GM12878 (cell line): Measurements from ENCODE around the gene VWA8. TPM values are rescaled to one million over a fixed set of nuclear protein-coding genes. Genes with fewer than 3 reads are reported as not detected.

Source experiments
- ATAC-seq: fragments of 200-7000 bp; cut with Tn5 transposase; 3 replicates; pipeline ENCODE4 v1.9.1; 2020; ENCODE audit warnings: mild to moderate bottlenecking, moderate library complexity
- BruUV-seq: library from RNA; stranded (reverse); fragments of 400-500 nt; replicated peaks from 2 replicates; lab custom pipeline; 2021; lab: Mats Ljungman, UMichigan
- CTCF ChIA-PET: fragments of 300-600 bp; sonication (Branson Sonifier 250); formaldehyde crosslinking; extraction: SDS; loops from one replicate; lab custom pipeline; 2021; ENCODE audit warnings: inconsistent platforms; lab: Yijun Ruan, JAX
- POLR2A ChIA-PET: fragments of 350-600 bp; formaldehyde crosslinking; extraction: SDS; loops from one replicate; lab custom pipeline; 2021; ENCODE audit warnings: inconsistent platforms; lab: Charles Lee
- RAD21 ChIA-PET: fragments of 300-600 bp; sonication (Branson Sonifier 250); formaldehyde crosslinking; loops from one replicate; lab custom pipeline; 2023; ENCODE audit warnings: antibody characterized with exemption; ENCODE audit not compliant: unreplicated experiment; lab: Charles Lee
- SMC1A ChIA-PET: fragments of 300-600 bp; sonication (Branson Sonifier 250); formaldehyde crosslinking; loops from one replicate; lab custom pipeline; 2023; ENCODE audit not compliant: unreplicated experiment, uncharacterized antibody; lab: Charles Lee
- DNase-seq: peaks from one replicate; pipeline ENCODE4 v3.0.0-alpha.2; 2011; ENCODE audit warnings: low read depth, low spot score
- FAIRE-seq: peaks from 3 replicates; lab custom pipeline; 2011; peaks lifted over from hg19 to GRCh38; lab: Jason Lieb, UNC
- H2AFZ ChIP-seq: 2 replicates; pipeline ENCODE4 v1.6.0; 2011; ENCODE audit warnings: low read depth, low read length, control low read depth; ENCODE audit not compliant: control insufficient read depth
- H3K27ac ChIP-seq: 2 replicates; pipeline ENCODE4 v1.5.1; 2011; ENCODE audit warnings: control low read depth; ENCODE audit not compliant: control insufficient read depth, insufficient read depth
- H3K27me3 ChIP-seq, 2 experiments: replicated peaks in 1 of 2; 2 replicates each; pipeline versions ENCODE4 v1.6.0 to v1.6.1; 2011; ENCODE audit warnings: low read length in 1 of 2; ENCODE audit not compliant: control insufficient read depth in 2 of 2, insufficient read depth in 2 of 2
- H3K36me3 ChIP-seq, 2 experiments: 2 replicates each; pipeline ENCODE4 v1.5.1; 2011; ENCODE audit warnings: low read length in 1 of 2; ENCODE audit not compliant: control insufficient read depth in 2 of 2, insufficient read depth in 2 of 2
- H3K4me1 ChIP-seq: 2 replicates; pipeline ENCODE4 v1.6.1; 2011; ENCODE audit warnings: mild to moderate bottlenecking, low read length, moderate library complexity, mixed read lengths; ENCODE audit not compliant: control insufficient read depth, insufficient read depth
- H3K4me2 ChIP-seq: 2 replicates; pipeline ENCODE4 v1.6.0; 2011; ENCODE audit warnings: control low read depth; ENCODE audit not compliant: control insufficient read depth, insufficient read depth
- H3K4me3 ChIP-seq: fragments of 200-600 bp; sonication (generic); 2 replicates; pipeline ENCODE4 v1.5.1; 2016
- H3K79me2 ChIP-seq: 2 replicates; pipeline ENCODE4 v1.6.0; 2011; ENCODE audit warnings: low read length; ENCODE audit not compliant: control insufficient read depth, insufficient read depth
- H3K9ac ChIP-seq: 2 replicates; pipeline ENCODE4 v1.8.0; 2011; ENCODE audit warnings: low read length, control low read depth, mixed read lengths; ENCODE audit not compliant: control insufficient read depth, insufficient read depth
- H3K9me3 ChIP-seq: replicated peaks from 3 replicates; pipeline ENCODE4 v1.5.1; 2011; ENCODE audit warnings: mild to moderate bottlenecking, low read length; ENCODE audit not compliant: control insufficient read depth, insufficient read depth
- H4K20me1 ChIP-seq: 2 replicates; pipeline ENCODE4 v1.6.0; 2011; ENCODE audit not compliant: control insufficient read depth, insufficient read depth
- CUX1 ChIP-seq: IDR thresholded peaks from 2 replicates; pipeline ENCODE4 v1.6.1; 2012; ENCODE audit warnings: improper control_type of control experiment, low read depth, low read length; ENCODE audit not compliant: insufficient replicate concordance
- HDAC2 ChIP-seq: fragments of 200-600 bp; sonication (generic); IDR thresholded peaks from 2 replicates; pipeline ENCODE4 v1.6.1; 2017
- MEF2A ChIP-seq: IDR thresholded peaks from 2 replicates; pipeline ENCODE4 v1.6.1; 2011; ENCODE audit warnings: low read depth, mild to moderate bottlenecking, low read length, moderate library complexity; ENCODE audit not compliant: insufficient read depth
- MLLT1 ChIP-seq: fragments of 450-650 bp; IDR thresholded peaks from 2 replicates; pipeline ENCODE4 v1.6.1; 2016; ENCODE audit warnings: mild to moderate bottlenecking
- NFYA ChIP-seq: IDR thresholded peaks from 2 replicates; pipeline ENCODE4 v1.6.1; 2011; ENCODE audit warnings: low read depth, mild to moderate bottlenecking, low read length, improper control_type of control experiment, borderline replicate concordance
- NR2C1 ChIP-seq: fragments of 450-650 bp; IDR thresholded peaks from 2 replicates; pipeline ENCODE4 v1.6.1; 2017; ENCODE audit warnings: antibody characterized with exemption, mild to moderate bottlenecking, moderate library complexity
- PAX5 ChIP-seq: IDR thresholded peaks from 2 replicates; pipeline ENCODE4 v1.6.1; 2011; ENCODE audit warnings: low read depth, low read length, borderline replicate concordance
- SKIL ChIP-seq: fragments of 450-650 bp; IDR thresholded peaks from 2 replicates; pipeline ENCODE4 v1.6.1; 2017; ENCODE audit warnings: mild to moderate bottlenecking, low read depth, inconsistent platforms; ENCODE audit not compliant: poor library complexity, severe bottlenecking
- STAT3 ChIP-seq: IDR thresholded peaks from 2 replicates; pipeline ENCODE4 v1.6.1; 2011; ENCODE audit warnings: low read depth, low read length, improper control_type of control experiment
- ZBED1 ChIP-seq: IDR thresholded peaks from 2 replicates; pipeline ENCODE4 v1.6.1; 2016; ENCODE audit warnings: borderline replicate concordance
- ZNF274 ChIP-seq: IDR thresholded peaks from one replicate; pipeline ENCODE4 v1.8.0; 2011; ENCODE audit not compliant: insufficient read length, insufficient read depth
- WGBS: methylation state at CpG from one replicate; pipeline ENCODE4 v1.1.6; 2016; ENCODE audit warnings: low lambda C conversion rate; ENCODE audit not compliant: insufficient replicate concordance, insufficient coverage; ENCODE audit errors: missing lambda C conversion rate; 5-methylcytosine and 5-hydroxymethylcytosine counted together
- in situ Hi-C: fragments of 300-500 bp; cut with MboI; formaldehyde crosslinking; loops from 9 replicates; pipeline ENCODE4 v1.14.3; 2018; ENCODE audit warnings: mixed read lengths
- intact Hi-C: fragments of 100-400 bp; cut with micrococcal nuclease; formaldehyde crosslinking; loops from one replicate; pipeline ENCODE4 v1.14.2; 2022; ENCODE audit not compliant: unreplicated experiment
- polyA plus RNA-seq, 11 experiments: library from polyadenylated mRNA; depleted of rRNA in 4 of 11; unstranded in 6 of 11; stranded (reverse) in 5 of 11; fragments of >200 nt; fragmentation: Nextera tagmentation in 4 of 11; fragmentation: Illumina TruSeq in 1 of 11; extraction: Ambion mirVana in 4 of 11; extraction: Trizol in 1 of 11; gene quantifications; 1 replicate in 1 of 11; 2 replicates in 10 of 11; pipeline versions ENCODE4 v1.2.1 to v1.2.3, GENCODE V29; 2011 to 2016; ENCODE audit warnings: inconsistent platforms in 2 of 11, missing spikeins in 2 of 11, low read depth in 1 of 11
- total RNA-seq, 4 experiments: library from RNA; depleted of rRNA in 3 of 4; stranded (reverse); fragments of >200 nt in 3 of 4; fragmentation: Illumina TruSeq in 1 of 4; extraction: Trizol in 1 of 4; gene quantifications; 2 replicates each; pipeline versions ENCODE4 v1.2.1 to v1.2.3, GENCODE V29; 2013 to 2021

Gene VWA8
- total and polyA plus RNA-seq, 10 of the 15 experiments (the other 5 are each of a cell fraction or from before 2014, with no cell fraction given): 3.0 to 21.8 (median 13.5) TPM

GRCh38 chr13:41997396-41997795, 36.5 kb upstream of the VWA8 start:
- H3K4me3 ChIP-seq: no peak overlapping the region
- no peak overlapping the region for H3K9ac ChIP-seq
- H3K4me1 ChIP-seq: no peaks in the 10 kb centered on the region
- DNase-seq: no peak
- 11% methylated on average over 1 of the region's 1 CpG for WGBS
- intact Hi-C loops: no loop called here
- no peaks in the 10 kb centered on the region for H4K20me1 ChIP-seq
- H2AFZ ChIP-seq: no peak overlapping the region
- ChIA-PET CTCF (no interaction called here), RAD21 (no interaction called here), SMC1A (no interaction called here), POLR2A (no interaction called here)
- no TSS peak for BruUV-seq
- no peak for FAIRE-seq
- in situ Hi-C loops: no loop called here
- no peak overlapping the region for H3K4me2 ChIP-seq
- TF ChIP-seq SKIL: no peak
- TF ChIP-seq HDAC2: no peak
- TF ChIP-seq ZBED1: no peak
- TF ChIP-seq MLLT1: no peak
- no peak for TF ChIP-seq PAX5
- no peak for TF ChIP-seq STAT3
- no peak for TF ChIP-seq NR2C1
- TF ChIP-seq CUX1: no peak
- no peak for TF ChIP-seq ZNF274
- no peak for TF ChIP-seq NFYA
- TF ChIP-seq MEF2A: no peak
- H3K27ac ChIP-seq: no peak overlapping the region
- no peaks in the 10 kb centered on the region for H3K36me3 ChIP-seq
- no peak for ATAC-seq
- no peaks in the 10 kb centered on the region; a peak in 1 of 4 replicates for H3K27me3 ChIP-seq
- H3K79me2 ChIP-seq: no peaks in the 10 kb centered on the region
- H3K9me3 ChIP-seq: no peaks in the 10 kb centered on the region; the same call in 2 of the 3 replicates
